IMR-90 (cell line): Measurements from ENCODE around the gene SPRR3.

Source experiments
- FOS ChIP-seq: fragments of 150-350 bp; IDR thresholded peaks from 2 replicates; pipeline ENCODE4 v1.6.1; 2016; ENCODE audit warnings: low read depth, low read length
- POLR2A ChIP-seq: IDR thresholded peaks from 2 replicates; pipeline ENCODE4 v1.6.1; 2012; ENCODE audit warnings: mild to moderate bottlenecking, low read depth, low read length
- RCOR1 ChIP-seq: IDR thresholded peaks from 2 replicates; pipeline ENCODE4 v1.6.1; 2012; ENCODE audit warnings: mild to moderate bottlenecking, low read length, improper control_type of control experiment; ENCODE audit not compliant: insufficient replicate concordance

DNA sequence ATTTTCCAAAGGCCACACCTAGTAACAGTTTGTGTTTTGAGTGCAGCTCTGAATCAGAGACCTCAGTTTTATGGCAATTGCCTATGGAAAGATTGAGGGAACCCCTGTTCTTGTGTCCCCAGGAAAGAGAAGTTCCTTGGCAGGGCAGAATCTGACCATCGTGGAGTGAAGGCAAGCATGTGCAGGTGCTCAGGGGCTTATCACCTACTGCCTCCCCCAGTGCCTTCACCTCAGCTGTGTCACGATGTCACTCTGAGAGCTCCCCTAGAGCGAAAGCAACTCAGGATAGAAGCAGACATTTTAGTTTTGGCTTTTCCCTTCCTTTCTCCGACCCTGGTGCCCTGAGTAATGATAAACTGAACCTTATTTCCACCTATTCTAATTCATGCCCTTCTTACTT is 19.5 kb upstream of the SPRR3 start:
- TF ChIP-seq RCOR1 (no peak), FOS (no peak), POLR2A (no peak)
